A204.1 (cell line): ENCODE measurements around the gene TNNC2.

Source experiments
- FAIRE-seq: peaks from 2 replicates; lab custom pipeline; 2012; peaks lifted over from hg19 to GRCh38; lab: Jason Lieb, UNC

The TNNC2 gene

DNA sequence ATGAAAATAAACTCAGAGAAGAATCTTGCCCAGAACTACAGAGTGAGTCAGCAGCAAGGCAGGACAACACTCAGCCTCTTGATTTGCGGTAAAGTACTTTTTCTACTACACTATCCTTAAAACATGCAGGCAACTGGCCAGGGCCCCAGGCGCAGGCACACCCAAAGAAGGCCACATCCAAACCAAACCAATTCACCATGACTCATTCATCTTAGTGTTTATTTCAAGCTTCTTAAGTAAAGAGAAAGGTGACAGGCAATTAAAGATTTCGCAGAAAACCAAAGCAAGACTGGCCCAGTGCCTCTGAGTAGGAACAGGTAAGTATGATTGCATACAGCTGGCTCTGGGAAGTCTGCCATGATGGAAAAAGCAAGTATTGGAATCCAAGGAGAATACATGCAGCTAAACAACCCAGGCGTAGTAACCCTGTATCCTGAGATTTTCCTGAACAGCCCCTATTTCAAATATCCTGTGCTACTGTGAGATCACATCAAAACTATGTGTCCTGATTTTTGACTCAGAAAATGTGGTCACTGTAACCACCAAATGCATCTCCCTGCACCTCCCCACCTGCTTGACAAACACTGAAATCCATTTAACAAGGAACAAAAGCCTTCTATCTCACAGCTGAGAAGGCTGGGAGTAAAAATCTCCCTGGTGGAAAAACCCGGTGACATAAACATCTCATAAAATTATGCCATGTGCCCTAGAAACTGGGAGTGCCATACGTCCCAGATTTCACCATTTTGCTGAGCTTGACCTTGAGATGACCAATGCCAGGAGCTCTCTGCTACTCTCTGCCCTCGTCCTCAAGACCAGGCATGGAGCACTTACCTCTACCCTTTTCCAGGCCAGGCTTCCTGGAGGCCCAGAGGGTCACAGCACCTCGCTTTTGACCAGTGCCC is 47.8 kb downstream of the TNNC2 start:
- FAIRE-seq: no peak

DNA sequence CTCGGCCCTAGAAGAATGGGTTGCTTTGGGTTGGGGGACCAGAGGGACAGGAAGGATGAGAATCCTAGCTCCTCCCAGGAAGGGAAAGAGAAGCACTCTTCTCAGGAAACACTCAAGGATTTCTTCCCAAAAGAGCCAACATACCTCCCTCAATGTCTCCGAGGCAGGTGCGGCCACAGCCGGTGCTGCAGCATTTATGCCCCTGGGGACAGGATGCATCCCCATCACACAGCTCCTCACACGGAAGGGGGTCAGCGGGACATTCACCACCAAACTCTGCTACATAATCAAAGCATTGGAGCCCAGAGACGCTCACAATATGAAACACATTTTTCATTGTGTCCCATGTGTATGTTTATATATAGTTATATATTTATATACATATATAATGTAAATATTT is 50.2 kb downstream of the TNNC2 start:
- no peak for FAIRE-seq

DNA sequence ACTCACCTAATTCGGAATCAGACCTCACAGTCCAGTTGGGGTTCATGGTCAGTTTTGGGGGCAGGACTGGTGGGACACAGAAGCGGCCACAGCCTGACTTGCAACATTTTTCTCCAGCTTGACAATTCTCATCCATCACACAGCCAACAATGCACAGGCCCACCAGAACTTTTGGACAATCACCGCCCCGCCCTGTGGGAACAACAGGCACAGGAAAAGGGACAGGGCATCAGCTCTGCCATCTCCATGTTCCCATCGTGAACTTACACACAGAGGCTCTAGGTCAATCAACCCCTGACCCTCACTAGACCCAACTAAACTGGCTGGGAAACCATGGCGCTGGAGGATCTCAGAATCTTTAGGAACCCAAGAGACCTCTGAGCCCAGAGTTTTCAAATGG is 51.7 kb downstream of the TNNC2 start:
- FAIRE-seq: no peak

DNA sequence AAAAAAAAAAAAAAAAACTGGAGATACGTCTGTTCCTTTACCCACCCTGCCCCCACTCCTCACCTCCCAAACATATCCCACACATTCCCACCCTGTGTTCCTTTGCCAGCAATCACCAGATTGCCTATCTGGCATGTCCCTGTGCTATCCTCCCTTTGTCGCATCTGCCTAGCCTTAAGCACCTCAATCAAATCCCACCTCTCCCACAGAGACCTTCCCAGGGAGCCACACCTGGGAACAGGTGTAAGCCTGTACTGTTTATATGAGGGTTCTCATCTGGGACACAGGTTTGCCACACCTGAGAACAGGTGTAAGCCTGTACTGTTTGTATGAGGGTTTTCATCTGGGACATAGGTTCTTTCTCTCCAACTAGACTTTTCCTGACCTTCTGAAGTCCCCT is 52.2 kb downstream of the TNNC2 start:
- FAIRE-seq: no peak
